Gastrocnemius medialis (tissue), 4 donors: ENCODE data around the gene CAMKK2.

Source experiments
- POLR2A ChIP-seq, 2 donors: fragments of 450-650 bp; IDR thresholded peaks; one replicate each; pipeline ENCODE4 v1.6.1; 2017; ENCODE audit warnings: antibody characterized with exemption in 2 of 2, mild to moderate bottlenecking in 2 of 2, moderate library complexity in 2 of 2
- TF ChIP-seq, protein P1 (sequence below), 5 experiments: fragments of 450-650 bp in 3 of 5; fragments of 200-600 bp in 2 of 5; sonication (generic) in 2 of 5; IDR thresholded peaks in 4 of 5; conservative IDR thresholded peaks in 1 of 5; 1 replicate in 4 of 5; 2 replicates in 1 of 5; pipeline ENCODE4 v1.5.1; 2016 to 2019; ENCODE audit warnings: antibody characterized with exemption in 5 of 5, mild to moderate bottlenecking in 3 of 5, moderate library complexity in 3 of 5

DNA sequence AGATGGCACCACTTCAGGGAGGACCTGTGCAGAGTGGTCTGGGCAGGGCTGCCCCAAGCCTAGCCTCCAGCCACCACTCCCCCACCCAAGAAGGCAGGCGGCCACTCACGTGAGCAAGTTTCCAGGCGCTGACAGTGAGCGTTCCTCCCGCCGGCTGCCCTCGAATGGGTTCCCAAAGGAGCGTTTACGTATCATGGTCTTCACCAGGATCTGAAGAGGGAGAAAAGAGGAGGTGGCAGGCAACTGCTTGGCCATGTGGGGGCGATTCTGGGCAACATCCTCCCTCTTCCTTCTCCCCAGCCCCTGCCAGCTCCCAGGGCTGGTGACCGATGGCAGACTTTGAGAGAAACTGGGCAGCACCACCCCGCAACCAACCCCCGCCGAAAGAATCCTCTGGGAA, 51.5 kb downstream of the CAMKK2 start:
- TF ChIP-seq, protein P1, sequence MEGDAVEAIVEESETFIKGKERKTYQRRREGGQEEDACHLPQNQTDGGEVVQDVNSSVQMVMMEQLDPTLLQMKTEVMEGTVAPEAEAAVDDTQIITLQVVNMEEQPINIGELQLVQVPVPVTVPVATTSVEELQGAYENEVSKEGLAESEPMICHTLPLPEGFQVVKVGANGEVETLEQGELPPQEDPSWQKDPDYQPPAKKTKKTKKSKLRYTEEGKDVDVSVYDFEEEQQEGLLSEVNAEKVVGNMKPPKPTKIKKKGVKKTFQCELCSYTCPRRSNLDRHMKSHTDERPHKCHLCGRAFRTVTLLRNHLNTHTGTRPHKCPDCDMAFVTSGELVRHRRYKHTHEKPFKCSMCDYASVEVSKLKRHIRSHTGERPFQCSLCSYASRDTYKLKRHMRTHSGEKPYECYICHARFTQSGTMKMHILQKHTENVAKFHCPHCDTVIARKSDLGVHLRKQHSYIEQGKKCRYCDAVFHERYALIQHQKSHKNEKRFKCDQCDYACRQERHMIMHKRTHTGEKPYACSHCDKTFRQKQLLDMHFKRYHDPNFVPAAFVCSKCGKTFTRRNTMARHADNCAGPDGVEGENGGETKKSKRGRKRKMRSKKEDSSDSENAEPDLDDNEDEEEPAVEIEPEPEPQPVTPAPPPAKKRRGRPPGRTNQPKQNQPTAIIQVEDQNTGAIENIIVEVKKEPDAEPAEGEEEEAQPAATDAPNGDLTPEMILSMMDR (IDR thresholded peaks at IDR 0.05 in 4 of 5, conservative IDR thresholded peaks at IDR 0.05 in 1 of 5), result no peak
- no peak for TF ChIP-seq POLR2A (IDR thresholded peaks at IDR 0.05)
